GM19438 (cell line): Measurements from ENCODE around the gene HEMGN.
"Not testable (repeated sequence)": the region's sequence is repeated elsewhere in the genome, so short reads cannot be mapped to it uniquely, and the experiment has no call there.

Experiments used
- ATAC-seq: cut with Tn5 transposase; IDR thresholded peaks from one replicate; pipeline ENCODE4 v1.9.1; 2021; ENCODE audit warnings: low read depth; ENCODE audit not compliant: unreplicated experiment

Gene HEMGN

GRCh38 chr9:97938081-97938644 is at the start of gene HEMGN:
Gene HEMGN (minus strand): TSS chr9:97938172. CDS start chr9:97938136, 36 bp downstream.
- peak; percentile 66 for ATAC-seq

GRCh38 chr9:97987487-97987886 is 49.5 kb upstream of the HEMGN start:
- ATAC-seq = no peak

- ATAC-seq = no peak
Measured at GRCh38 chr9:97985058-97985861, 47.3 kb upstream of the HEMGN start.

- ATAC-seq = peak; percentile 17
Measured at GRCh38 chr9:97984188-97985057, 46.5 kb upstream of the HEMGN start.

- peak; percentile 4 for ATAC-seq
Measured at GRCh38 chr9:97983589-97984187, 45.7 kb upstream of the HEMGN start.

- peak; percentile 53 for ATAC-seq
Measured at GRCh38 chr9:97982683-97983588, 45.0 kb upstream of the HEMGN start, which contains the start of gene ANP32B. Gene ANP32B (plus strand): TSS chr9:97983341. CDS start chr9:97983556, 215 bp downstream.

- ATAC-seq = no peak
Measured at GRCh38 chr9:97981846-97982682, 44.1 kb upstream of the HEMGN start.

GRCh38 chr9:97980918-97981845 is 43.2 kb upstream of the HEMGN start:
- no peak for ATAC-seq

- ATAC-seq = no peak
Measured at GRCh38 chr9:97980479-97980803, 42.5 kb upstream of the HEMGN start.

- ATAC-seq = no peak
Measured at GRCh38 chr9:97979788-97980478, 42.0 kb upstream of the HEMGN start.

- ATAC-seq = no peak
Measured at GRCh38 chr9:97978371-97979130, 40.6 kb upstream of the HEMGN start.

- ATAC-seq = not testable (repeated sequence)
Measured at GRCh38 chr9:97976633-97977032, 38.7 kb upstream of the HEMGN start.

GRCh38 chr9:97975376-97975775 is 37.4 kb upstream of the HEMGN start:
- ATAC-seq = no peak

GRCh38 chr9:97972753-97973152 is 34.8 kb upstream of the HEMGN start:
- ATAC-seq = no peak

GRCh38 chr9:97970165-97970564 is 32.2 kb upstream of the HEMGN start:
- ATAC-seq = no peak

- ATAC-seq = no peak
Measured at GRCh38 chr9:97969014-97969413, 31.0 kb upstream of the HEMGN start.

- ATAC-seq = no peak
Measured at GRCh38 chr9:97966493-97966892, 28.5 kb upstream of the HEMGN start.
